HFF-Myc (cell line): ENCODE measurements around the gene POC1B.
A peak's percentile ranks its signal among the peaks of the same experiment; 100 is the strongest.

ENCODE experiments used
- DNase-seq: peaks from one replicate; pipeline ENCODE4 v3.0.0-alpha.2; 2011; ENCODE audit warnings: low read depth; ENCODE audit errors: extremely low read depth
- H3K4me3 ChIP-seq: replicated peaks from 2 replicates; pipeline ENCODE4 v1.5.1; 2011; ENCODE audit warnings: low read depth, mild to moderate bottlenecking, control low read depth, low read length
- TF ChIP-seq, protein P1 (sequence below): IDR thresholded peaks from 2 replicates; pipeline ENCODE4 v1.5.1; 2012; ENCODE audit warnings: mild to moderate bottlenecking, low read depth, low read length, control low read depth; ENCODE audit errors: missing control alignments

Gene POC1B

DNA sequence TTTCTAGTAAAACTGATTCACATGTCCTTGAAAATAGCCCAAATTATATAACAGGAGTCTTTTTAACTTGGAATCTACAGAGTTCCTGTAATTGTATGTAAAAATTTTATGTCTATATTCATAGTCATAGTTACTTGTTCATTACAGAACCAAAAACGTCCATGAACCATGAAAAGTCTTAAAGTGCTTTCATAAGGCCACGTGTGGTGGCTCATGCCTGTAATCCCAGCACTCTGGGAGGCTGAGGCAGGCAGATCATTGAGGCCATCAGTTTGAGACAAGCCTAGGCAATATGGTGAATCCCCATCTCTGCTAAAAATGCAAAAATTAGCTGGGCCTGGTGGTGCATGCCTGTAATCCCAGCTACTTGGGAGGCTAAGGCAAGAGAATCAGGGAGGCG, 49.6 kb downstream of the POC1B start:
- H3K4me3 ChIP-seq: no peak overlapping the region
- TF ChIP-seq, protein P1, sequence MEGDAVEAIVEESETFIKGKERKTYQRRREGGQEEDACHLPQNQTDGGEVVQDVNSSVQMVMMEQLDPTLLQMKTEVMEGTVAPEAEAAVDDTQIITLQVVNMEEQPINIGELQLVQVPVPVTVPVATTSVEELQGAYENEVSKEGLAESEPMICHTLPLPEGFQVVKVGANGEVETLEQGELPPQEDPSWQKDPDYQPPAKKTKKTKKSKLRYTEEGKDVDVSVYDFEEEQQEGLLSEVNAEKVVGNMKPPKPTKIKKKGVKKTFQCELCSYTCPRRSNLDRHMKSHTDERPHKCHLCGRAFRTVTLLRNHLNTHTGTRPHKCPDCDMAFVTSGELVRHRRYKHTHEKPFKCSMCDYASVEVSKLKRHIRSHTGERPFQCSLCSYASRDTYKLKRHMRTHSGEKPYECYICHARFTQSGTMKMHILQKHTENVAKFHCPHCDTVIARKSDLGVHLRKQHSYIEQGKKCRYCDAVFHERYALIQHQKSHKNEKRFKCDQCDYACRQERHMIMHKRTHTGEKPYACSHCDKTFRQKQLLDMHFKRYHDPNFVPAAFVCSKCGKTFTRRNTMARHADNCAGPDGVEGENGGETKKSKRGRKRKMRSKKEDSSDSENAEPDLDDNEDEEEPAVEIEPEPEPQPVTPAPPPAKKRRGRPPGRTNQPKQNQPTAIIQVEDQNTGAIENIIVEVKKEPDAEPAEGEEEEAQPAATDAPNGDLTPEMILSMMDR: no peak
- no peak for DNase-seq

DNA sequence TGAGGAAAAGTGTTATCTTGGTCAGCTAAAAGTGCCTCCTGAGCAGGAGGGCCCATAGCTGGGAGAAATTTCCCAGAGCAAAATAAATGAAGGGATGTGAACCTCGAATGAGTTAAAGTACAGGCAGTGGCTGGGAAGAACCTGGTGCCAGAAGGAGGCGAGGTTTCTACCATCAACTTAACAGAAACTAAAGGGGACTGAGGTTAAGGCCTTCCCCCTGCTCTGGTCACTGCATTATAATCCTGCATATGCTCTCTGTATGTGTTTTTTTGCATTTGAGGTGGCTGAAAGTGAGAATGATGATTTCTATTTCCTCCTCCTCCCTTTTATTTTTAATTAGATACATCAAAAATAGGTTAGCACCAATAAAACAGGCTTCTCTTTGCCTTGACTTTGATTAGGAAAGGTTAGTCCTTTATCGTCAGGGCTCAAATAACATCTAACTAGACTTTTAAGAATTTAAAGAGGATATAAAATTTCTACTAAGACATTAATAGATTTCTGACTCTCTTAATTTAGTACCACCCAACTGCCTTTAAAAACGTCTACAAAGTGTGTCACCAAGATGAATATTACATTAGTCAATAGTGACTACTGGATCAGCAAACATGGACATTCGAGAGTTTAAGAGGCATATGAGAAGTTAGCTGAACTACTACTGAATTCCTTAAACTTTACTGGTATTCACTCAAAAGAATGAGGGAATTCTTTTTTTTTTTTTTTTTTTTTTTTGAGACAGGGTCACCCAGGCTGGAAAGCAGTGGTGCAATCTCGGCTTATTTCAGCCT, 50.5 kb downstream of the POC1B start:
- TF ChIP-seq, protein P1: no peak
- no peak overlapping the region for H3K4me3 ChIP-seq
- DNase-seq: no peak

DNA sequence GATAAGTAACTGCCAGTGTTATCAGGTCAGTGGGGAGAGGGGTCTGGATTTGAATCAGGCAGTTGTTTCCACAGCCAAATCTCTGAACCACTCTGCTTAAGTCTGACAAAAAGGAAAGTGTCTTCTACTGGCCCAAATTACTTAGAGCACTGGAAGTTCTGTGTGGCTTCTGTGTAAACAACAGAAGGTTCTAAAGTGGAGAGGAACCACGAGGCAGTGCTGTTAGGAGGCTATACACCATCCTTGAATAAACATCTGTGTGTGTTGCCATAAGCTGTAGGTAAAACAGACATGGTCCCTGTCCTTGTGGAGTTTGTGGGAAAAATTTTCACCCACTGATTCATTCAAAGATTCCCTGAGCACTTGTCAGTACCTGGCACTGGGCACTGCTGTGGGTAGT, 51.2 kb downstream of the POC1B start:
- no peak for DNase-seq
- TF ChIP-seq, protein P1: no peak
- no peak overlapping the region for H3K4me3 ChIP-seq

DNA sequence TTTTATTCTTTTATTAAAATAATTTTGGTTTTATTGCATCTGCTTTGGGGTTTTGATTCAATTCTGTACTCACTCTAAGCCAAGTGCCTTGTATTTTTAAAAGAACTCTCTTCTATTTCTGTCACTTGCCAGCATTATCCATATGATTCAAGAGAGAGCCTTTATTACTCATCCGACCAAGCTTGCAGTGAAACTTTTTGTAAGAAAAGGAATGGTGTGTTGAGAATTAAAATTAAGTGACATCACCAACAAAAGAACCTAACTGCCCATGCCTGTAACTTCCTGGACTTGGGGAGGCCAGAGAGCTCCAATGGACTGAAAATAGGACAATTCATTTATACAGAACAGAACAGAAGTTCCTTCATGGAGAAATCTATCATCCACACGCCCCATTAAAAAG, 53.3 kb downstream of the POC1B start:
- TF ChIP-seq, protein P1: no peak
- no peak overlapping the region for H3K4me3 ChIP-seq
- no peak for DNase-seq

DNA sequence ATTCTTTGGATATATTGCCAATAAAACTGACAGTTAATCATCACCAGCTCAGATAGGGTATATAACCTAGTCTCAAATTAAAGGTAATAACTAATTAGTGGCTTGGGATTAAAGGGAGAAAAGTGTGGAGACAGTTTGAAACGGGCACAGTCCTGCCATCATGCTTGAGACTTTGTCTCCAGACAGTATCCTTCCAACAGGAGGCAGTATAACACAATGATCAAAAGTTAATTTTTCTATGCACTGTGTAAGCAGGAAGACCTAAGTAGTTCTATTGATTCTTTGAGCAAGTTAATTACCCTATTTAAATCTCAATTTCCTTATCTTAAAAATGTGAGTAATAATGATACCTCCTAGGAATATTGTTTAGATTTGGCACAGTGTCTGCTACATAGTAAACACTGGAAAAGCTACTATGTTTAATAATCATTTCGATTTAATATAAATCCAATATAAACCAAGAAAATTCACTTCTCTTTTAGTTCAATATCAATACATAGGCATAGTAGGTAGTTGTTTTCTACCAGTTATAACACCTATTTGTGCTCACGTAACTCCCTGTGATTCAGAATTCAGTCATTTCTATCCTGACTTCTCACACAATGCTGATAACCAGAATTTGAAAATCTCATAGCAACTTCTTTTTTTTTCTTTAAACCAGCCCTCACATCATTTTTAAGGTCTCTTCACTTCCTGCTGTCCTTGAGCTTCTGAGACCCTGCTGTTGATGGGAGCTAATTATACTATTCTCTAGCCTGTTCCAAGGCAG, 54.9 kb downstream of the POC1B start:
- DNase-seq: no peak
- no peak overlapping the region for H3K4me3 ChIP-seq
- TF ChIP-seq, protein P1: peak; percentile 38

DNA sequence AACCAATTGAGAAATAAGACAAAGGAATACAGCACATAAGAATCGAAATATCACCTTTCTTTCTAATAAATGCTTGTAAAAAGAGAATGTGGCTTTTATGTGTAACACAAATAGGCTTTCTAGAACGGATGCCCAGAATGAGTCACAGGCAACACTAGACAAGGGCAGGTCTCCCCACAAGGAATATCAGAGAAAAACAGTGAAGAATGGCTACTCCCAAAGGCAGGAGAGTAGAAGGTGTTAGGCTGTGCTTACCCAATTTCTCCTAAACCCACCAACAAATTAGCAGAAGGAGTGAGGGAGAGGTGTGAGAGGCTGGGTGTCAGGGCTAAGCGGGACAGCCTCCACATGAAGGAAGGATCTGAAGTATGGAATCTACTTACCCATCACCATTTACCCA, 56.5 kb downstream of the POC1B start:
- TF ChIP-seq, protein P1: no peak
- no peak for DNase-seq
- H3K4me3 ChIP-seq: no peak overlapping the region
